GM12891 (cell line): ENCODE data around the gene SLC15A1.

ENCODE experiments used
- POLR2A ChIP-seq: IDR thresholded peaks from 2 replicates; pipeline ENCODE4 v1.6.1; 2011; ENCODE audit warnings: low read depth, low read length, control low read depth
- POLR2AphosphoS5 ChIP-seq: IDR thresholded peaks from 2 replicates; pipeline ENCODE4 v1.6.1; 2011; ENCODE audit warnings: low read depth, low read length, control low read depth

- TF ChIP-seq POLR2A (no peak), POLR2AphosphoS5 (no peak)
Measured at GRCh38 chr13:98643479-98643878, 109.0 kb downstream of the SLC15A1 start.
